H1 (cell line): ENCODE measurements around the gene GAREM2. TPM values are rescaled to one million over a fixed set of nuclear protein-coding genes. Genes with fewer than 3 reads are reported as not detected.

Experiments
- CTCF ChIA-PET: fragments of 300-600 bp; sonication (Branson Sonifier 250); formaldehyde crosslinking; loops from one replicate; lab custom pipeline; 2021; ENCODE audit not compliant: partially characterized antibody; lab: Charles Lee
- POLR2A ChIA-PET: fragments of 300-600 bp; sonication (Branson Sonifier 250); formaldehyde crosslinking; loops from one replicate; lab custom pipeline; 2021; ENCODE audit warnings: inconsistent platforms; ENCODE audit not compliant: partially characterized antibody; lab: Charles Lee
- DNase-seq, 2 experiments: peaks; one replicate each; pipeline versions ENCODE4 v3.0.0 to v3.0.0-alpha.2; 2010 to 2022; ENCODE audit warnings: low spot score in 2 of 2, low read depth in 1 of 2, mixed read lengths in 1 of 2
- FAIRE-seq: peaks from 2 replicates; lab custom pipeline; 2011; peaks lifted over from hg19 to GRCh38; lab: Jason Lieb, UNC
- H2AFZ ChIP-seq: 2 replicates; pipeline ENCODE4 v1.8.1; 2012; ENCODE audit warnings: low read length, inconsistent platforms
- H2AK5ac ChIP-seq: 2 replicates; pipeline ENCODE4 v1.6.1; 2013; ENCODE audit warnings: low read depth, low read length
- H2BK120ac ChIP-seq: replicated peaks from 2 replicates; pipeline ENCODE3; 2013; ENCODE audit warnings: low read depth, low read length, inconsistent platforms
- H2BK12ac ChIP-seq: 2 replicates; pipeline ENCODE4 v1.6.1; 2013; ENCODE audit warnings: low read depth, low read length
- H2BK15ac ChIP-seq: 2 replicates; pipeline ENCODE4 v1.6.1; 2013; ENCODE audit warnings: low read length
- H2BK20ac ChIP-seq: 2 replicates; pipeline ENCODE4 v1.6.1; 2013; ENCODE audit warnings: low read length
- H2BK5ac ChIP-seq: 2 replicates; pipeline ENCODE4 v1.6.1; 2013; ENCODE audit warnings: low read depth, low read length
- H3K14ac ChIP-seq: 2 replicates; pipeline ENCODE4 v1.6.1; 2013; ENCODE audit warnings: inconsistent platforms; ENCODE audit not compliant: insufficient read length
- H3K18ac ChIP-seq: 2 replicates; pipeline ENCODE4 v1.6.1; 2013; ENCODE audit warnings: low read length; ENCODE audit errors: extremely low read depth
- H3K23ac ChIP-seq: 2 replicates; pipeline ENCODE4 v1.6.1; 2013; ENCODE audit warnings: inconsistent platforms; ENCODE audit not compliant: insufficient read length
- H3K23me2 ChIP-seq: 2 replicates; pipeline ENCODE4 v1.6.1; 2013; ENCODE audit warnings: low read depth, low read length
- H3K27ac ChIP-seq: 2 replicates; pipeline ENCODE4 v1.6.1; 2011; ENCODE audit warnings: low read depth, low read length, inconsistent platforms
- H3K27me3 ChIP-seq, 4 experiments: replicated peaks in 1 of 4; 1 replicate in 1 of 4; 2 replicates in 3 of 4; pipeline versions ENCODE4 v1.6.1 to v1.8.1; 2011 to 2013; ENCODE audit warnings: low read length in 3 of 4, mild to moderate bottlenecking in 3 of 4, inconsistent platforms in 2 of 4, mixed read lengths in 2 of 4, moderate library complexity in 1 of 4; ENCODE audit not compliant: control insufficient read depth in 3 of 4, insufficient read depth in 3 of 4; ENCODE audit errors: extremely low read depth in 1 of 4
- H3K36me3 ChIP-seq, 4 experiments: 2 replicates each; pipeline versions ENCODE4 v1.6.1 to v1.8.1; 2011 to 2013; ENCODE audit warnings: mild to moderate bottlenecking in 4 of 4, low read length in 3 of 4, moderate library complexity in 2 of 4, control low read depth in 1 of 4, inconsistent platforms in 1 of 4; ENCODE audit not compliant: insufficient read depth in 4 of 4, control insufficient read depth in 2 of 4
- H3K4ac ChIP-seq: replicated peaks from 2 replicates; pipeline ENCODE3; 2013; ENCODE audit warnings: low read length, low read depth, mixed read lengths, inconsistent platforms; ENCODE audit not compliant: insufficient read length
- H3K4me1 ChIP-seq, 4 experiments: replicated peaks in 1 of 4; 1 replicate in 1 of 4; 2 replicates in 3 of 4; pipeline versions ENCODE4 v1.6.1 to v1.8.1; 2011 to 2013; ENCODE audit warnings: low read length in 3 of 4, inconsistent platforms in 2 of 4, mixed read lengths in 1 of 4; ENCODE audit not compliant: insufficient read depth in 4 of 4, control insufficient read depth in 3 of 4
- H3K4me2 ChIP-seq, 2 experiments: 2 replicates each; pipeline versions ENCODE4 v1.6.1 to v1.8.1; 2011 to 2013; ENCODE audit warnings: low read depth in 2 of 2, low read length in 2 of 2, control low read depth in 1 of 2, inconsistent platforms in 1 of 2, mild to moderate bottlenecking in 1 of 2; ENCODE audit not compliant: insufficient read depth in 1 of 2
- H3K4me3 ChIP-seq, 4 experiments: fragments of 200-600, 300-600 bp in 1 of 4; sonication (generic), shearing (Covaris generic), sonication (Bioruptor Twin) in 1 of 4; 2 replicates each; pipeline versions ENCODE4 v1.5.1 to v1.8.1; 2011 to 2016; ENCODE audit warnings: low read length in 4 of 4, low read depth in 3 of 4, control low read depth in 2 of 4, inconsistent platforms in 2 of 4, mild to moderate bottlenecking in 2 of 4, mixed read lengths in 1 of 4, moderate library complexity in 1 of 4; ENCODE audit not compliant: insufficient read depth in 2 of 4; ENCODE audit errors: extremely low read depth in 1 of 4
- H3K56ac ChIP-seq: replicated peaks from 2 replicates; pipeline ENCODE3; 2013; ENCODE audit warnings: low read depth, mild to moderate bottlenecking, mixed read lengths, low read length, inconsistent platforms; ENCODE audit not compliant: insufficient read length
- H3K79me1 ChIP-seq: 2 replicates; pipeline ENCODE4 v1.6.1; 2013; ENCODE audit warnings: low read depth, low read length, control low read depth
- H3K79me2 ChIP-seq, 2 experiments: 2 replicates each; pipeline versions ENCODE4 v1.6.1 to v1.8.1; 2012 to 2013; ENCODE audit warnings: low read length in 2 of 2, mild to moderate bottlenecking in 2 of 2, inconsistent platforms in 1 of 2; ENCODE audit not compliant: insufficient read depth in 2 of 2, control insufficient read depth in 1 of 2
- H3K9ac ChIP-seq, 4 experiments: replicated peaks in 1 of 4; 1 replicate in 1 of 4; 2 replicates in 3 of 4; pipeline versions ENCODE4 v1.6.1 to v1.8.1; 2011 to 2013; ENCODE audit warnings: low read depth in 3 of 4, low read length in 3 of 4, control low read depth in 2 of 4, mild to moderate bottlenecking in 2 of 4, moderate library complexity in 2 of 4, inconsistent platforms in 1 of 4; ENCODE audit errors: extremely low read depth in 1 of 4
- H3K9me3 ChIP-seq, 2 experiments: 2 replicates each; pipeline versions ENCODE4 v1.6.1 to v1.8.1; 2012 to 2013; ENCODE audit warnings: mild to moderate bottlenecking in 2 of 2, moderate library complexity in 2 of 2, control low read depth in 1 of 2, inconsistent platforms in 1 of 2, low read depth in 1 of 2, low read length in 1 of 2, mixed read lengths in 1 of 2; ENCODE audit not compliant: insufficient read depth in 2 of 2
- H4K20me1 ChIP-seq, 2 experiments: replicated peaks in 1 of 2; 2 replicates each; pipeline versions ENCODE3 to v1.8.1; 2011 to 2013; ENCODE audit warnings: inconsistent platforms in 2 of 2, low read length in 2 of 2, mild to moderate bottlenecking in 1 of 2; ENCODE audit not compliant: insufficient read depth in 2 of 2, control insufficient read depth in 1 of 2
- H4K5ac ChIP-seq: 2 replicates; pipeline ENCODE4 v1.6.1; 2013; ENCODE audit warnings: low read length, low read depth, mixed read lengths, inconsistent platforms; ENCODE audit not compliant: insufficient read length
- H4K8ac ChIP-seq: 2 replicates; pipeline ENCODE4 v1.8.0; 2013; ENCODE audit warnings: mild to moderate bottlenecking, moderate library complexity, low read length, inconsistent platforms; ENCODE audit not compliant: insufficient read depth; ENCODE audit errors: extremely low read depth
- H4K91ac ChIP-seq: replicated peaks from 2 replicates; pipeline ENCODE3; 2013; ENCODE audit warnings: low read length, mixed read lengths, inconsistent platforms; ENCODE audit not compliant: insufficient read length
- ATF2 ChIP-seq: IDR thresholded peaks from 2 replicates; pipeline ENCODE4 v1.6.1; 2012; ENCODE audit warnings: low read length, inconsistent platforms
- E2F6 ChIP-seq: IDR thresholded peaks from 2 replicates; pipeline ENCODE4 v1.6.1; 2012; ENCODE audit warnings: inconsistent platforms
- JUN ChIP-seq: IDR thresholded peaks from 2 replicates; pipeline ENCODE4 v1.6.1; 2011; ENCODE audit warnings: low read depth, mild to moderate bottlenecking, improper control_type of control experiment, low read length
- KDM1A ChIP-seq: fragments of 200-600, 300-600 bp; sonication (generic); IDR thresholded peaks from 2 replicates; pipeline ENCODE4 v1.7.1; 2016; ENCODE audit warnings: mild to moderate bottlenecking, low read length, borderline replicate concordance
- KDM4A ChIP-seq: IDR thresholded peaks from one replicate; pipeline ENCODE4 v1.7.1; 2012; ENCODE audit warnings: low read depth, mild to moderate bottlenecking, moderate library complexity, low read length, inconsistent platforms; ENCODE audit not compliant: severe bottlenecking
- KDM5A ChIP-seq: fragments of 200-600 bp; IDR thresholded peaks from 2 replicates; pipeline ENCODE4 v1.7.1; 2012; ENCODE audit warnings: mild to moderate bottlenecking, low read length, inconsistent platforms, mixed read lengths
- MAX ChIP-seq: IDR thresholded peaks from 2 replicates; pipeline ENCODE4 v1.6.1; 2012; ENCODE audit warnings: inconsistent platforms
- PHF8 ChIP-seq: fragments of 200-600 bp; sonication (generic); conservative IDR thresholded peaks from 2 replicates; pipeline ENCODE4 v1.7.1; 2012; ENCODE audit warnings: low read depth, mild to moderate bottlenecking, inconsistent platforms, low read length, moderate library complexity
- RXRA ChIP-seq: IDR thresholded peaks from 2 replicates; pipeline ENCODE4 v1.6.1; 2011; ENCODE audit warnings: low read depth, mild to moderate bottlenecking, low read length, moderate library complexity; ENCODE audit not compliant: insufficient read depth
- SP1 ChIP-seq: IDR thresholded peaks from 2 replicates; pipeline ENCODE4 v1.6.1; 2011; ENCODE audit warnings: low read depth, low read length
- SP2 ChIP-seq: IDR thresholded peaks from 2 replicates; pipeline ENCODE4 v1.6.1; 2012; ENCODE audit warnings: mild to moderate bottlenecking, low read length, inconsistent platforms
- SP4 ChIP-seq: IDR thresholded peaks from 2 replicates; pipeline ENCODE4 v1.6.1; 2012; ENCODE audit warnings: low read length, inconsistent platforms
- WGBS, 2 experiments: shearing (Covaris generic) in 1 of 2; methylation state at CpG; one replicate each; pipeline versions ENCODE4 v1.1.6 to v1.1.7; 2013 to 2015; ENCODE audit warnings: low lambda C conversion rate in 2 of 2, mixed read lengths in 2 of 2, inconsistent platforms in 1 of 2, low coverage in 1 of 2, missing lambda C conversion rate in 1 of 2; ENCODE audit not compliant: insufficient replicate concordance in 2 of 2, insufficient coverage in 1 of 2, insufficient read length in 1 of 2; ENCODE audit errors: extremely low coverage in 1 of 2, missing lambda C conversion rate in 1 of 2; 5-methylcytosine and 5-hydroxymethylcytosine counted together
- polyA plus RNA-seq, 7 experiments: library from polyadenylated mRNA; depleted of rRNA in 3 of 7; stranded (reverse) in 5 of 7; unstranded in 2 of 7; fragments of >200 nt in 5 of 7; fragments of 200-250 nt in 2 of 7; gene quantifications; 1 replicate in 5 of 7; 2 replicates in 1 of 7; 4 replicates in 1 of 7; pipeline versions ENCODE4 v1.2.1 to v1.2.3, GENCODE V29; 2011 to 2013; ENCODE audit warnings: missing spikeins in 2 of 7, mixed read lengths in 2 of 7
- total RNA-seq: library from RNA; stranded (reverse); fragmentation: NEBNext Ultra II Directional; extraction: Animal tissue kit (Norgen Biotek cat#: 25700); gene quantifications from 2 replicates; pipeline ENCODE4 v1.2.1, GENCODE V29; 2021

Gene GAREM2
- total and polyA plus RNA-seq, 2 of the 8 experiments (the other 6 are each of a cell fraction or from before 2014, with no cell fraction given) = 19.9 TPM

- no peak overlapping the region for H2BK20ac ChIP-seq
- H3K9me3 ChIP-seq = no peaks in the 10 kb centered on the region
- H3K56ac ChIP-seq = no peak overlapping the region
- no peaks in the 10 kb centered on the region for H3K79me1 ChIP-seq
- no peak overlapping the region for H2BK15ac ChIP-seq
- ChIA-PET POLR2A (interaction anchor here (1.0 to 1.2 kb wide), 2 partner anchors 25 to 26 kb away, joined by 3 read pairs; no protein-coding TSS in a partner anchor), CTCF (interaction anchor here (1.4 kb wide), 1 partner anchor 254 kb away, joined by 3 read pairs; no protein-coding TSS in a partner anchor)
- no peaks in the 10 kb centered on the region for H3K79me2 ChIP-seq
- no peak overlapping the region for H4K91ac ChIP-seq
- no peaks in the 10 kb centered on the region for H3K23me2 ChIP-seq
- H3K9ac ChIP-seq = no peak overlapping the region
- 92% methylated on average over 4 of the region's 4 CpGs; no CpG with 5 or more reads in 1 of the 2 experiments for WGBS, 2 experiments
- no peak overlapping the region for H2BK5ac ChIP-seq
- DNase-seq = no peak
- H3K23ac ChIP-seq = no peak overlapping the region
- peaks cover 0 to 3% of the 10 kb centered on the region in 2 experiments for H4K20me1 ChIP-seq
- no peak overlapping the region for H2AK5ac ChIP-seq
- no peak overlapping the region for H3K18ac ChIP-seq
- H3K27ac ChIP-seq = no peak overlapping the region
- H4K8ac ChIP-seq = no peak overlapping the region
- H3K4me3 ChIP-seq = no peak overlapping the region
- H3K4me1 ChIP-seq = no peaks in the 10 kb centered on the region
- no peak overlapping the region for H2BK120ac ChIP-seq
- no peak overlapping the region for H3K4me2 ChIP-seq
- no peak overlapping the region for H2AFZ ChIP-seq
- H3K27me3 ChIP-seq = no peaks in the 10 kb centered on the region
- no peak overlapping the region for H3K4ac ChIP-seq
- no peak overlapping the region for H3K14ac ChIP-seq
- no peak overlapping the region for H2BK12ac ChIP-seq
- H4K5ac ChIP-seq = no peak overlapping the region
- FAIRE-seq = no peak
- peaks cover 0 to 36% (median 24%) of the 10 kb centered on the region in 4 experiments; a peak in 6 of 8 replicates for H3K36me3 ChIP-seq
- no peak for TF ChIP-seq JUN
- no peak for TF ChIP-seq SP2
- no peak for TF ChIP-seq MAX
- no peak for TF ChIP-seq PHF8
- no peak for TF ChIP-seq KDM1A
- no peak for TF ChIP-seq RXRA
- TF ChIP-seq KDM4A = no peak
- no peak for TF ChIP-seq ATF2
- TF ChIP-seq E2F6 = no peak
- TF ChIP-seq SP1 = no peak
- TF ChIP-seq SP4 = no peak
- no peak for TF ChIP-seq KDM5A
Measured at GRCh38 chr2:26216587-26216986, 43.7 kb downstream of the GAREM2 start.
